ENCODE data around the gene DLG1. TPM values are rescaled to one million over a fixed set of nuclear protein-coding genes. Genes with fewer than 3 reads are reported as not detected.

Gene DLG1
- total and polyA plus RNA-seq, 9 of the 15 experiments (the other 6 are each of a cell fraction or from before 2014, with no cell fraction given): 9.4 to 63.5 (median 43.6) TPM

- TF ChIP-seq ZBTB40 (IDR thresholded peaks at IDR 0.05): peak; percentile 51; the same call in 1 of the 2 replicates
- no peak for TF ChIP-seq ZBTB40 (CRISPR knock-in tag; IDR thresholded peaks at IDR 0.05)
- peak; percentile 58; the same call in 1 of the 2 replicates for TF ChIP-seq L3MBTL2 (IDR thresholded peaks at IDR 0.05)
- TF ChIP-seq ZNF668 (CRISPR knock-in tag; IDR thresholded peaks at IDR 0.05): no peak
- no peak for TF ChIP-seq TFAM (CRISPR knock-in tag; conservative IDR thresholded peaks at IDR 0.05)
Observed at GRCh38 chr3:197029511-197030167, 268.8 kb downstream of the DLG1 start, which contains the start of gene MELTF (continued).
